HG03135 (cell line): ENCODE data around the gene EVI5.
"Not testable (repeated sequence)": the region's sequence is repeated elsewhere in the genome, so short reads cannot be mapped to it uniquely, and the experiment has no call there.

Experiments
- ATAC-seq: cut with Tn5 transposase; IDR thresholded peaks from one replicate; pipeline ENCODE4 v1.9.1; 2021; ENCODE audit warnings: mild to moderate bottlenecking, moderate library complexity; ENCODE audit not compliant: unreplicated experiment

EVI5 gene

GRCh38 chr1:92583821-92584760 is 200.8 kb downstream of the EVI5 start:
- peak; percentile 87 for ATAC-seq

- ATAC-seq = no peak
Observed at GRCh38 chr1:92577261-92577895, 207.5 kb downstream of the EVI5 start.

GRCh38 chr1:92575123-92575522 is 209.8 kb downstream of the EVI5 start:
- ATAC-seq = no peak

- no peak for ATAC-seq
Observed at GRCh38 chr1:92572520-92572919, 212.4 kb downstream of the EVI5 start.

- ATAC-seq = no peak
Observed at GRCh38 chr1:92571578-92571977, 213.3 kb downstream of the EVI5 start.

GRCh38 chr1:92567211-92567868 is 217.6 kb downstream of the EVI5 start:
- no peak for ATAC-seq

GRCh38 chr1:92563457-92564216 is 221.3 kb downstream of the EVI5 start:
- ATAC-seq = peak; percentile 98

- ATAC-seq = no peak
Observed at GRCh38 chr1:92556350-92556749, 228.6 kb downstream of the EVI5 start.

- no peak for ATAC-seq
Observed at GRCh38 chr1:92554216-92554615, 230.7 kb downstream of the EVI5 start.

GRCh38 chr1:92551916-92552315 is 233.0 kb downstream of the EVI5 start:
- no peak for ATAC-seq

- no peak for ATAC-seq
Observed at GRCh38 chr1:92544756-92545165, 240.1 kb downstream of the EVI5 start.

GRCh38 chr1:92543131-92544055 is 241.5 kb downstream of the EVI5 start:
- ATAC-seq = no peak

- ATAC-seq = peak; percentile 46
Observed at GRCh38 chr1:92538413-92539061, 246.4 kb downstream of the EVI5 start.

- ATAC-seq = peak; percentile 74
Observed at GRCh38 chr1:92538048-92538412, 246.9 kb downstream of the EVI5 start.

GRCh38 chr1:92536980-92537884 is 247.7 kb downstream of the EVI5 start:
- ATAC-seq = peak; percentile 60

GRCh38 chr1:92536211-92536979 is 248.5 kb downstream of the EVI5 start:
- peak; percentile 16 for ATAC-seq

GRCh38 chr1:92532371-92532770 is 252.5 kb downstream of the EVI5 start:
- not testable (repeated sequence) for ATAC-seq

- not testable (repeated sequence) for ATAC-seq
Observed at GRCh38 chr1:92531939-92532338, 253.0 kb downstream of the EVI5 start.
